ENCODE data around the gene HYI.

GRCh38 chr1:43445606-43446387 lies 7.9 kb downstream of the HYI start:
- TF ChIP-seq, protein P1, sequence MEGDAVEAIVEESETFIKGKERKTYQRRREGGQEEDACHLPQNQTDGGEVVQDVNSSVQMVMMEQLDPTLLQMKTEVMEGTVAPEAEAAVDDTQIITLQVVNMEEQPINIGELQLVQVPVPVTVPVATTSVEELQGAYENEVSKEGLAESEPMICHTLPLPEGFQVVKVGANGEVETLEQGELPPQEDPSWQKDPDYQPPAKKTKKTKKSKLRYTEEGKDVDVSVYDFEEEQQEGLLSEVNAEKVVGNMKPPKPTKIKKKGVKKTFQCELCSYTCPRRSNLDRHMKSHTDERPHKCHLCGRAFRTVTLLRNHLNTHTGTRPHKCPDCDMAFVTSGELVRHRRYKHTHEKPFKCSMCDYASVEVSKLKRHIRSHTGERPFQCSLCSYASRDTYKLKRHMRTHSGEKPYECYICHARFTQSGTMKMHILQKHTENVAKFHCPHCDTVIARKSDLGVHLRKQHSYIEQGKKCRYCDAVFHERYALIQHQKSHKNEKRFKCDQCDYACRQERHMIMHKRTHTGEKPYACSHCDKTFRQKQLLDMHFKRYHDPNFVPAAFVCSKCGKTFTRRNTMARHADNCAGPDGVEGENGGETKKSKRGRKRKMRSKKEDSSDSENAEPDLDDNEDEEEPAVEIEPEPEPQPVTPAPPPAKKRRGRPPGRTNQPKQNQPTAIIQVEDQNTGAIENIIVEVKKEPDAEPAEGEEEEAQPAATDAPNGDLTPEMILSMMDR (conservative IDR thresholded peaks at IDR 0.05; ENCODE audit: low read depth, low read length): no peak
- TF ChIP-seq EZH2phosphoT487 (IDR thresholded peaks at IDR 0.05; ENCODE audit: borderline replicate concordance, low read length): no peak
